GM18511 (cell line): ENCODE measurements around the gene SNRPB2.

Experiments used
- ATAC-seq: cut with Tn5 transposase; IDR thresholded peaks from one replicate; pipeline ENCODE4 v1.9.1; 2021; ENCODE audit warnings: mild to moderate bottlenecking, moderate library complexity; ENCODE audit not compliant: unreplicated experiment

SNRPB2 gene

DNA sequence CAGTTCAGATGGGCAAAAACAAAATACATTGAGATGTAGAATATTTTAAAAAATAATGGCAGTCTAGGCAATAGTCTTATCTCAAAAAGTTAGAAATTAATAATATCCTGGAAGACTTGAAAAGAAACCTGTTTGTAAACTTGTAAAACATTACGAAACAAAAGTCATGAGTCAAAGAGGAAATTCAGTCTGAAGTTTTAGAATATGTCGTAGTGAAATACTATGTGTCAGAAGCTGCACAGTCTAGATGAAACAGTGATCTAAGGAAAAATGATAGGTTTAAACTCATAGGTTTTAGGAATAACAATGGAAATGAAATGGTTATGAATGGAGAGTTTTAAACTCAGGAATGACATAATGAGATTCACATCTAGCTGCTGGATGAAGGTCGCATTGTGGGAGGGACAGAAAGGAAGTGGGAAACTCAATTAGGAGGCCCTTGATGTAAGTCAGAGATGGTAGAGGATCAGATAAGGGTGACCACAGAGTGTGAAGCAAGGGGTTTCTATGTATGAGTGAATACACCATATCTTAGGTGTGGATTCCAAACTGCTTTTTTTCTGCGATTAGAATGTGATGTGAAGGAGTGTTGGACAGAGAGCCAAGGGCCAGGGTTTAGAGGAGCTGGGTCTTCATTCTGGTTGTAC is 2.8 kb downstream of the SNRPB2 start:
- no peak for ATAC-seq

DNA sequence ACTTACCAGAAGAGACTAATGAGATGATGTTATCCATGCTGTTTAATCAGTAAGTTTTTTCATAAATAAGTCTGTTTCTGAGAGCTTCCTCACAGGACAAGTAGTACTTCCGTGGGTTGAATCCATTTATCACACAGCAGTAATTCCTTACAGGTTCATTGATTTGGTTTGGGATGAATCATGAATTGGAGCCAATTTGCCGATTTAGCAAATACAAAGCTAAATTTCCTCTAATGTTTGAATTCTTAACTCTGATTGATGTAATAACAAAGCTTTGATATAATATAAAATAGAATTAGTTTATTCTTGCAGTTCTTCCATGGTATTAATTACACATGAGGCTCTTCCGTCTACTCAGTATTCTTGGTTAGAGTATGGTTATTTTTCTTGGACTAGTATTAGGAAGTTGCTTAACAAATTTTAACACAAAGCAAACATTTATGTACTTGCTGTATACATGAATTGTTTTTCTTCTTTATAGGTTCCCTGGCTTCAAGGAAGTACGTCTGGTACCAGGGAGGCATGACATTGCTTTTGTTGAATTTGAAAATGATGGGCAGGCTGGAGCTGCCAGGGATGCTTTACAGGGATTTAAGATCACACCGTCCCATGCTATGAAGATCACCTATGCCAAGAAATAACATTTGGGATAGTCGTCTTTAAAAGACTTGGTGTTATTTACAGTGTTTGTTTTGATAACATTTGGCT is 10.7 kb downstream of the SNRPB2 start:
- ATAC-seq = no peak

DNA sequence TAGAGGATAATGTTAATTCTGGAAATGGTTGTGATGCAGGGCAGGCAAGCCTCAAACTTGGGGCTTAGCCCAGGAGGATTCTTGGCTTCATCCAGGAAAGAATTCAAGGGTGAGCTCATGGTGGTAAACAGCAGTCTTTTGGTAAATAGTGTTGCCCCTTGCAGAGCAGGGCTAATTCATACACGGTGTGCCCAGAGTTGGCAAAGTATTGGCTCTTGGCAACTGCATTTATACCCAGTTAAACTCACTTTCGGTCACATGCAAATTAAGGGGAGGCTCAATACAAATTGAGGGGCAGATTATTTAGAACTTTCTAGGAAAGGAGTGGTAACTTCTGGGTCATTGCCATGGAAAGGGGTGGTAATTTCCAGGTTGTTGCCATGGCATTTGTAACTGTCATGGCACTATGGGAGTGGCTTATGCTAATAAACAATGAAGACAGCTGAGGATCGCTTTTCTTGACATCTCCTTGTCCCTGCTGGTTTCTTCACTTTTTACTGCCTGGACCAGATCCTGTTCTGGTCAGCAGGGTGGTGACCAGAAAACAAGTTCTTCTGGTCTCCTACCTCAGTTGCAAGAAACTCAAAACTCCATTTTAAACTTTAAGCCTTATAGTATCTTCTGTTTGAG is 14.5 kb downstream of the SNRPB2 start:
- ATAC-seq = no peak

DNA sequence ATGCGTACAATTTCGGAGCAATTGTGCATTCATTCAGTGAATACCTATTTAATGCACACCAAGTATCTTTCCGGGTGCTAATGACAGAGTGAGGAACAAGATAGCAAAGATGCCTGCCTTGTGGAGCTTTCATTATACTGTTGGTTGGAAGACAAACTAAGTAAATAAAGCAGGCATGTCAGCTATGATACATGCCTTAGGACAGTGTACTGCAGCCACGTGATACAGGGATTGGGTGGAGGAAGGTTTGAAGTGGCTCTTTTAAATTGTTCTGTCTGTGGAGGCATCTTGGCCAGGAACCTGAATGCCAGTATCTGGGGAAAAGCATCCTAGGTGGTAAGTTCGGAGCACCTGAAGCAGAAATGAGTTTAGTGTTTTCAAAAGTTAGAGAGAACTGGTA is 15.4 kb downstream of the SNRPB2 start:
- ATAC-seq = no peak

DNA sequence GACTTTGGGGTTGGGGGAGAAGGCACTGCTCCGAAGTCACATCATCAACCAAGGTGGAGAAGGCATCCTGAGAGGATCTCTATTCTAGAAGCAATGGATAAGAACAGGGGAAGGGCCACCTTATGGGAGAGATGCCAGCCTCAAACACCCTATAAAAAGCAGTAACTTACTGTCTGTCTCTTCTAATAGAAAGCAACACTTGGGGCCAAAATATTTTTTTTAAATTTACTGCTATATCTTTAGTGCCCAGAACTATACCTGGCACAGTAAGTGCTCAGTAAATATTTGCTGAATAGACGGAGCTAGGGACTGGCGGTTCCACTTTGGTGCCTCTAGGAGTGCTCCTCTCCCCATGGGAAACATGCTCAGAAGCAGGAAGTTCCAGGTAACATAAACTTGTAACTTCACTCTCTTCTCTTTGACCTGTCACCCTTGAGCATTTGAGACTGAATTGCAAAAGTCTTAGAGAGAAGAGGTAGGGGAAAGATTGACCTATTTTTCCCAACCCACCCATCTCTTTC is 17.5 kb downstream of the SNRPB2 start:
- no peak for ATAC-seq

DNA sequence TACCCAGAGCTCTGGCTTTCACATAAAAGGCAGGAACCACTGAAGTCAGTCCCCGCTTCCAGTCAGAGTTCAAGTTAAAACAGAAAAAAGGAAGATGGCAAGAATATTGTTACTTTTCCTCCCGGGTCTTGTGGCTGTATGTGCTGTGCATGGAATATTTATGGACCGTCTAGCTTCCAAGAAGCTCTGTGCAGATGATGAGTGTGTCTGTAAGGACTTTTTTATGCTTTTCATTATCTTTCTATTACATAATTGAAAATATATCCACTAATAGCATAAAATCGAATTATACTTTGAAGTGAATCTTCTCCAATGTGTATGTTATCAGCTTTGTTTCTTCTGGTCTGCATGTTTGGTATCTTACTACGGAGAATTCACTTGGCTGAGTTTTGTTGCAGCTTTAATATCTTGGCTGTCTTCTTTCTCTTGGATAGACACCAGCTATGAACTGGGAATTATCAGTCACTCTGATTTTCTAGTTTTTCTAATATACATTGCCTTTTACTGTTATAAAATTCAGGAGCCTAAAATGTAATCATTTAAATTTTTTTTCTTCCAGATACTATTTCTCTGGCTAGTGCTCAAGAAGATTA is 18.6 kb downstream of the SNRPB2 start, which contains the start of gene OTOR:
Gene OTOR, plus strand, starts transcription at position 51 of the 593 bp plus-strand sequence. Its CDS starts 44 bp downstream, at position 95.
- no peak for ATAC-seq

DNA sequence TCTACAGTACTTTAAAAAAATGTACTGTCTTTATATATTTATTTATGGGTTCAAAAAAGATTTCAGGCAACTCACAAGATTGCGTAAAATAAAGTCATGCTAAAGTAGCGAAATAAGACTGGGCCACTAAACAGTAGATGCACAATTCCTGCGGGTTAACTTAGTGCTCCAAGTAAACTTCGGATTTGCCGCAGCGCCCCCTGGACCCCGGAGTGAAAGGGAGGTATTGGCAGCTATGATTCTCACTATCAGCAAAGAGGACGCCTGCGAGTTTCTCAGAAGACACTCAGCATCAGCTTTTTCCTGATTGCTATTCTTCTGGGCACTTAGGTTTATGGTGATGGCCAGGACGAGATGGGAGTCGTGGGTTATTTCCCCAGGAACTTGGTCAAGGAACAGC is 19.7 kb downstream of the SNRPB2 start:
- no peak for ATAC-seq

DNA sequence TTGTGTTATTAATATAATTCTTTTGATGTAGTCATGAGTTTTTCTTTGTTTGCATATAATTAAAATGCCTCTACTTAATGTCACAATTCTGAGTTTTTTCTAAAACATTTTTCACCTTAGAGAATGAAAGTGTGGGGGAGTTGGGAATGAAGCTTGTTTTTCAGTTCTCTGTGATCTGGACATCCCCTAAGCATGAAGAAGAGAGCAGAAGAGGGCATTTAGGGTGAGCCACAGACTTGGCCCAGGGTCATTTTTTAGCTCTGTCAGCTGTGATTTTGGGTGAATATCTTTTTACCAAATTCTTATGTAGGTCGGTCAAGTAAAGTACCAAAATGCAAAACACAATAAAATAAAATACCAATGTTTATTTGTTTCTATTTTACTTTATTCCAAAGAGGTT is 22.3 kb downstream of the SNRPB2 start:
- no peak for ATAC-seq

DNA sequence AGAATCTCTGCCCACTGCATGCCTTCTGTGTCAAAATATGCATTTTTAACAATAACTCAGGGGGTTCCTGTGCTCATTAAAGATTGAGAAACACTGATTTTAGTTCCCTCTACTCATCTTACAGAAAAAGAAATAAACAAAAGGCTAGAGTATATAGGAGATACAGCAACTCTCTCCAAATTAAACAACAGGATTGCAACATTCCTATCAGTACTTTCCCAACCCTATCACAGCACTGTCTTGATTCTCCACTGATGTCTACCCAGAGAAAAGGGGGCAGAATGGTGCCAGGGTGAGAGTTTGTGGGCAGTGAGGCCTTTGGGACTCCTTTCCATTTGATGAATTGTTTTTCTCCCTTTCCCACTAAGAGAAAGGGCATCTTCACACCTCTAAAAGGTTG is 23.1 kb downstream of the SNRPB2 start:
- no peak for ATAC-seq

DNA sequence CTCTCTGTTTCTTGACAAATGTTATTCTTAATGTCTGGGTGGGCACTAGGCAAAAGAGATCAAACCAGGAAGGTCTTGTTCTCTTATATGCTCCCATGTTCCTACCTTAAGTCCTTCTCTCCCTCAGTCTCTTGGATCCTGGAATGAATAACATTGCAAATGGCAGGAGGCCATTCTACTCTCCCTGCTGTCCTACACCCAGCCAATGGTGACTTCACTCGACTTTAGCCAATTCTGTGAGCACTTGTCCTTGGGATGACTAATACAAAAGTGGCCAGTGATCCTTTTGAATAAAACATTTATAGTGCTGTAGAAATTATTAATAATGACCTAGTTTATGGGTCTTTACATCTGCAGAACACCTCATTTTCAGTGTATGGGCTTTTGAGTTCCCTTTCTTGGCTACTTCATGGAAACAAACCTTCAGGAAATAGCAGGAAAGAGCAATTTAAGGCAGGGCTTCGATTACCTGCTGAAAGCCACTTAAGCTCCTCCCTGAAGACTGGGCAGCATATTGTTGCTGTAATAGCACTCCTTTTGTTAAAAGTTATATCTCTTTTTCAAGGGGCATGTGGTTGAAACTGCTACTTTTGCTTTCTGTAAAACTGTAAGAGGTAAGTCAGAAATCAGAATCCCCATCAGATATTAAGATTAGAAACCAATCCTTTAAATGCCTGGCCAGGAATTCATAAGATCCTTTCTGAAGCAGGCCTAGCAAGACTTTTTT is 28.8 kb downstream of the SNRPB2 start:
- ATAC-seq = peak; percentile 55

DNA sequence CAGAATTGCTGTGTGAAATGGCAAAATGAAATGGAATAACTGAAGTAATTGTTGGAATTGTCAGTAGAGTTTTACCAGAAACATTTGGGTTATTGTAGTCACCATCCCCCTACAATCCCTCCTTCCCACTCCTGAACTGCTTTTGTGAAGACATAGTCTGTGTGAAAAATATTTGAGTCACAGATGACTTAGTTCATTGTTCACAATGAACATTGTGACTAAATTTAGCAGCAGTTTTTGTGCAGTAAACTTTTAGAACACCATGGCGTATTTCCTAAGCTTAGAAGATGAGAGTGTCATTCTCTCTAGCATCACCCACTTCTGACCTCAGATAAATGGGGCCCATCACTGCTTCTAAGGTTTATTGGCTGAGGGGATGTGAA is 29.3 kb downstream of the SNRPB2 start:
- no peak for ATAC-seq

DNA sequence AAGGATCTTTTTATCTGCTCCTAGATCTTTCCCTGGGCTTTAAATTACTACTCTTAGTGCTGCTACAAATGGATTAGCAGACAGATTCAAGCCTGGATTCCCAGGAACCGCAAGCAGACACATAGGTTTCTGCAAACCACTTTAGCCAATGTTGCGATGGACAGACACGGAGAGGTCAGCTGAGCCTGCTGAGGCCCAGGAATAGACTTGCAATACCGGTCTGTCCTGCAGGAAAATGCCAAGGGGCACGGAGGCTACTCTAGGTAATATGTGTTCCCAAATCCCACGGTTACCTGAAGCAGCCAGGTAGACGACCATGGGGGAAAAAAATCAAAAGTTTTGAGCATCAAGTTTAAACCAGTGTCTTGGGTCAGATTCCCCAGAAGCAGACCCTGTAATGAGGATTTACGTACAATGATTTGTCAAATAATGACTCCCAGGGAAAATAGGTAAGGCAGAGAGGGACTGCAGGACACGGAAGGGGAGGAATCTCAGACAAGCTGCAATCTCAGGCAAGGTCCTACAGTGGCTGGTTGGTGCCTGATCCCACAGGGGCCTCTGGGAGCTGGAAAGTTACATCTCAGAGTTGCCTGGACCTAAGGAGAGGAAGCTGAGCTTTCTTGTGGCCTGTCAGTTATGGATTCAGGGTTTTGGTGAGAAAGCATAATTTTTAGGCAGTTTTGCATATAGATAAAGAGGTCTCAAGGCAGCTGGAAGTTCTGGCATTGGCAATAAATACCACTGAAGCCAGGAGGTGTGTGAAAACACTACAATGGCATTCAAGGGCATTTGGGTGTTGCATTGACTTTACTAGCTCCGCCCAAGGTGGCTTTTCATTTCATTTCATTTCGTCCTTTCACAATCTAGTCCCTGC is 30.8 kb downstream of the SNRPB2 start:
- no peak for ATAC-seq

DNA sequence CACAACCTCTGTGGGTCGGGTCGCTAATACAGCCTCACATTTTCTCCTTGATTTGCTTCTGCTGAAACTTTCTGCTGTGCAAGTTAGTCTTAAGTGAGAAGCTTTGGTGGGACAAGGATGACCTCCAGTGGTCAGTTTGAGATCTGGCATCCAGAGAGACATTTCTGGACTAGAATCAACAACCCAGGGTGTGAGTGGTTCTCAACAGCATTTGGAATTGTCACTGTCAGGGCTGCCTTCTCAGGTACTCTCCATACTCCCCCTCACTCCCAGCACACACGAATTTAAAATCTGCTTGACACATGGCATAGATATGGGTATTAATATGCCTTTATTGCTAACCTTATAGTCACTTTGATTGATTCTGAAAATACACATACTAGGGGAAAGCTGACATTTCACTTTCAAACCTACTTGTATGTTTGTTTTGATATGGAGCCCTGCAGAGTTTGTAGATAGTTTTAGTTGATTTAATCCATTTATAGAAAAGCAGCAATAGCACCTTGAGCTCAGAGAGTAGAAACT is 31.5 kb downstream of the SNRPB2 start:
- peak; percentile 80 for ATAC-seq

DNA sequence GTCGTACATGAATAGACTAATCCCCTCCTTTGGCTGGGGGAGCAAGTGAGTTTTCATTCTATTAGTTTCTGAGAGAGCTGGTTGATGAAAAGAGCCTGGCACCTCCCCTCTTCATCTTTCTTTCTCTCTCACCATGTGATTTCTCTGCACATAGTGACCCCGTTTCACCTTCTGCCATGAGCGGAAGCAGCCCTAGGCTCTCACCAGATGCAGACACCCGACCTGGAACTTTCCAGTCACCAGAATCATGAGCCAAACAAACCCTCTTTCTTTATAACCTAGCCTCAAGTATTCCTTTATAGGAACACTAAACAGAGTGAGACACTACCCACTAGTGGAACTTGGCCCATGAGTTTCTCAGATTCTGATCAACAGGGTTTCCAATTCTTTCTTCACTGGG is 34.7 kb downstream of the SNRPB2 start:
- no peak for ATAC-seq

DNA sequence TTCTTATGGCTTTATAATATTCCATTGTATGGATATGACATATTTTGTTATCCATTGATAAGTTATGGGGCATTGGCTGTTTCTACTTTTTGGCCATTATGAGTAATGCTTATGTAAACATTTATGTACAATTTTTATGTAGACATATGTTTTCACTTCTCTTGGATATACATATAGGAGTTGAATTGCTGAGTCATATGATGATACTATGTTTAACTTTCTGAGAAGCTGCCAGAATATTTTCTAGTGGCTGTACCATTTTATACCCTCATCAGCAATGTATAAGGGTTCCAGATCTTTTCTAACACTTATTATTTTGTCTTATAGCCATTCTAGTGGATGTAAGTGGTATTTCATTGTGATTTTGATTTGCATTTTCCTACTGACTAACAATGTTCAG is 41.4 kb downstream of the SNRPB2 start:
- no peak for ATAC-seq

DNA sequence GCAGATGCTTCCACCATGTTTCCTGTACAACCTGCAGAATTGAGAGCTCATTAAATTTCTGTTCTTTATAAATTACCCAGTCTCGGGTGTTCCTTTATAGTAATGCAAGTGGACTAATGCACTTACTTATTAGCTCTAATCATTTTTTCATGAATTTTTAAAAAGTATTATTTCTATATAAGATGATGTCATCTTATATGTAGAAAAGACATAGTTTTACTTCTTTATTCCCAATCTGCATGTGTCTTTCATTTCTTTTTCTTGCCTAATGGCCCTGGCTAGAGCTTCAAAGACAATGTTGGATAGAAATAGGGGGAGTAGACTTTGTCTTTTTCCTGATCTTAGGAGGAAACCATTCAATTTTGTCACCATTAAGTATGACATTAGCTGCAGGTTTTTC is 46.1 kb downstream of the SNRPB2 start:
- ATAC-seq = no peak

DNA sequence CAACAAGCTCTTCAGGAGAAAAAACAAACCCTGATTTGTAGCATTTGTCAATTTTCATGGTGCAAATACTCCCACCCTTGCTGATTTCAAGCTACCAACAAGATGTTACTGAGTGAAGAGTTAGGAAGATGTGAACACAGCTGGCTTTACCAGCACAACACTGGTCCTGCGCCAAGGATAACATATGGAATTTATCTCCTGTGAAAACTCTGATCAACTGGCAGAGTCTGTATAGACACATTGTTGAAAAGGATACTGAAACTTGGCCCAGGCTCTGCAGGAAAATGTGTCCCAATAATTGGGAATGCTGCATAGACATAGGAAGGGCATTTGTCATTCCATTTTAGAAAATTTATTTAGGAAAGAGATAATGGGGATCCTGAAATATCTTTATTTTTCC is 47.3 kb downstream of the SNRPB2 start:
- ATAC-seq = no peak

DNA sequence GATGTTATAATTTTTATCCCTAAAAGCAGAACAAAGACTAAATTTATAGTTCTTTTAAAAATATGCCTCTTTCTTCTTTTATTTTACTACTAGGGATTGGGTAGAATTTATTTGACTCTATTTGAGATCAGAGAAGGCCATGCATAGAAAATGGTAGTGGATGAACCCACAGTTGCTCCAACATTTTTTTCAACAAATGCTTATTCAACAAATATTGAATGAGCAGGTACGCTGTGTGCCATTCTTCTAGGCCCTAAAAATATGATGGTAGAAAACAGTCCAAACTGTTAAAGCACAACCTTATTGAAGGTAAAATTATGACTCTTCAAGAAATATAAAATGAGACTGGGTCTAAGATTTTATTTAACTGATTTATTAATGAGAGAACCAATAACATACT is 48.3 kb downstream of the SNRPB2 start:
- ATAC-seq = no peak

DNA sequence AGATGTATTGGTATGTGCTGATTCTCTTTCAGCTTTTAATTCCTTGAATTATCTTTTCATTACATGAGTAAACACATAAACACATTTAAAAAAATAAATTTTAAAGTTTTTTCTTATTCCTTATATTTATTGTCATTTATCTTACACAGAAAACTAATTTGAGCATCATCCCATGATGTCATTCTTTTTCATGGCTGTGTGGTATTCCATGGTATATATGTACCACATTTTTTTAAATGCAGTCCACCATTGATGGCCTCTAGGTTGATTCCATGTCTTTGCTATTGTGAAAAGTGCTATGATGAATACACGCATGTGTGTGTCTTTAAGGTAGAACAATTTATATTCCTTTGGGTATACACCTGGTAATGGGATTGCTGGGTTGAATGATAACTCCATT is 51.7 kb downstream of the SNRPB2 start:
- no peak for ATAC-seq

DNA sequence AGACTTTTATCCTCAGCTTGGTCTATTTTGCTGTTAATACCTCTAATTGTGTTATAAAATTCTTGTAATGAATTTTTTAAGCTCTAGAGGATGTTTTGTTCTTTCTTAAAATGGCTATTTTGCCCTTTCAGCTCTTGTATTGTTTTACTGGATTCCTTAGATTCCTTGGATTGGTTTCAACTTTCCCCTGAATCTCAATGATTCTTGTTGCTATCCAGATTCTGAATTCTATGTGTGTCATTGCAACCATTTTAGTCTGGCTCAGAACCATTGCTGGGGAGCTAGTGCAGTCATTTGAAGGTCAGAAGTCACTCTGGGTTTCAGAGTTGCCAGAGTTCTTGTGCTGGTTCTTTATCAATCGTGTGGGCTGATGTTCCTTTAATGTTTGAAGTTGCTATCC is 55.4 kb downstream of the SNRPB2 start:
- no peak for ATAC-seq
